Hippocampal formation (tissue), 2 donors: ENCODE measurements around the gene GLT6D1.

ENCODE experiments used
- DNase-seq, 2 donors: peaks; one replicate each; lab custom pipeline; 2025; lab: John Stamatoyannopoulos, UW

The GLT6D1 gene

GRCh38 chr9:135584934-135585333, 54.4 kb downstream of the GLT6D1 start:
- no peak for DNase-seq

- DNase-seq, result no peak
Measured at GRCh38 chr9:135584371-135584770, 55.0 kb downstream of the GLT6D1 start.

GRCh38 chr9:135583688-135584011, 55.7 kb downstream of the GLT6D1 start:
- no peak for DNase-seq

- no peak for DNase-seq
Measured at GRCh38 chr9:135582966-135583687, 56.2 kb downstream of the GLT6D1 start.

- no peak for DNase-seq
Measured at GRCh38 chr9:135582541-135582940, 56.8 kb downstream of the GLT6D1 start.

GRCh38 chr9:135581636-135582426, 57.5 kb downstream of the GLT6D1 start:
- DNase-seq, result no peak

GRCh38 chr9:135580664-135581380, 58.5 kb downstream of the GLT6D1 start:
- no peak for DNase-seq

- no peak for DNase-seq
Measured at GRCh38 chr9:135579889-135580660, 59.3 kb downstream of the GLT6D1 start.

GRCh38 chr9:135579356-135579755, 60.0 kb downstream of the GLT6D1 start:
- DNase-seq, result no peak

- no peak for DNase-seq
Measured at GRCh38 chr9:135577256-135577655, 62.1 kb downstream of the GLT6D1 start.

GRCh38 chr9:135575995-135576631, 63.2 kb downstream of the GLT6D1 start:
- DNase-seq, result no peak

GRCh38 chr9:135574943-135575342, 64.4 kb downstream of the GLT6D1 start:
- DNase-seq, result no peak

- no peak for DNase-seq
Measured at GRCh38 chr9:135574331-135574730, 65.0 kb downstream of the GLT6D1 start.
